HEK293 (cell line): ENCODE data around the gene SLC6A16.

ENCODE experiments used
- CTCF ChIA-PET: fragments of 350-600 bp; formaldehyde crosslinking; extraction: SDS; loops from one replicate; lab custom pipeline; 2021; ENCODE audit warnings: antibody characterized with exemption; lab: Yijun Ruan, JAX
- POLR2A ChIA-PET: fragments of 300-600 bp; formaldehyde crosslinking; extraction: SDS; loops from one replicate; lab custom pipeline; 2020; ENCODE audit warnings: antibody characterized with exemption, inconsistent platforms; lab: Yijun Ruan, JAX
- H3K27ac ChIP-seq: fragments of 200-500 bp; sonication (Bioruptor generic); 2 replicates; pipeline ENCODE4 v1.5.1; 2014; ENCODE audit warnings: low read depth, low read length, control low read depth, inconsistent platforms; ENCODE audit errors: extremely low read depth
- H3K36me3 ChIP-seq, 2 experiments: fragments of 200-500 bp in 1 of 2; sonication (Bioruptor generic) in 1 of 2; 1 replicate in 1 of 2; 2 replicates in 1 of 2; pipeline ENCODE4 v1.5.1; 2014 to 2017; ENCODE audit warnings: inconsistent platforms in 2 of 2, low read length in 2 of 2; ENCODE audit not compliant: control insufficient read depth in 2 of 2, insufficient read depth in 1 of 2
- H3K4me1 ChIP-seq: fragments of 200-500 bp; sonication (Bioruptor generic); 2 replicates; pipeline ENCODE4 v1.5.1; 2014; ENCODE audit warnings: mild to moderate bottlenecking, low read length, inconsistent platforms; ENCODE audit not compliant: control insufficient read depth, insufficient read depth
- H3K4me3 ChIP-seq: 2 replicates; pipeline ENCODE4 v1.5.1; 2011; ENCODE audit warnings: low read depth, mild to moderate bottlenecking, control low read depth, low read length, moderate library complexity
- H3K9me3 ChIP-seq: fragments of 200-500 bp; sonication (Bioruptor generic); 2 replicates; pipeline ENCODE4 v1.5.1; 2014; ENCODE audit warnings: low read depth, low read length, inconsistent platforms; ENCODE audit not compliant: control insufficient read depth, insufficient read depth
- GLI4 ChIP-seq: fragments of 450-650 bp; formaldehyde crosslinking; IDR thresholded peaks from 2 replicates; pipeline ENCODE4 v1.5.1; 2016; ENCODE audit warnings: missing biosample characterization, missing genetic modification characterization
- KLF9 ChIP-seq: fragments of 450-650 bp; formaldehyde crosslinking; IDR thresholded peaks from 2 replicates; pipeline ENCODE4 v1.5.1; 2016; ENCODE audit warnings: missing biosample characterization, missing genetic modification characterization, low read depth
- PATZ1 ChIP-seq: fragments of 450-650 bp; formaldehyde crosslinking; IDR thresholded peaks from 2 replicates; pipeline ENCODE4 v1.5.1; 2016; ENCODE audit warnings: missing biosample characterization, missing genetic modification characterization
- SETDB1 ChIP-seq: IDR thresholded peaks from one replicate; pipeline ENCODE4 v1.6.1; 2017; ENCODE audit warnings: mild to moderate bottlenecking, low read length, moderate library complexity, mixed read lengths; ENCODE audit not compliant: insufficient read length
- YY1 ChIP-seq: fragments of 450-650 bp; formaldehyde crosslinking; IDR thresholded peaks from 2 replicates; pipeline ENCODE4 v1.5.1; 2018; ENCODE audit warnings: missing biosample characterization, missing genetic modification characterization
- ZNF10 ChIP-seq: fragments of 450-650 bp; formaldehyde crosslinking; IDR thresholded peaks from 2 replicates; pipeline ENCODE4 v1.5.1; 2017; ENCODE audit warnings: missing biosample characterization, missing genetic modification characterization
- ZNF114 ChIP-seq: fragments of 450-650 bp; formaldehyde crosslinking; IDR thresholded peaks from 2 replicates; pipeline ENCODE4 v1.5.0; 2017; ENCODE audit warnings: missing biosample characterization, missing genetic modification characterization
- ZNF121 ChIP-seq: fragments of 450-650 bp; formaldehyde crosslinking; IDR thresholded peaks from 2 replicates; pipeline ENCODE4 v1.5.1; 2016; ENCODE audit warnings: missing biosample characterization, missing genetic modification characterization
- ZNF155 ChIP-seq: fragments of 450-650 bp; formaldehyde crosslinking; IDR thresholded peaks from 2 replicates; pipeline ENCODE4 v1.5.1; 2016; ENCODE audit warnings: missing biosample characterization, missing genetic modification characterization
- ZNF175 ChIP-seq: fragments of 450-650 bp; formaldehyde crosslinking; IDR thresholded peaks from 2 replicates; pipeline ENCODE4 v1.5.1; 2016; ENCODE audit warnings: missing biosample characterization, missing genetic modification characterization
- ZNF239 ChIP-seq: fragments of 450-650 bp; formaldehyde crosslinking; IDR thresholded peaks from 2 replicates; pipeline ENCODE4 v1.5.1; 2016; ENCODE audit warnings: missing biosample characterization, missing genetic modification characterization
- ZNF248 ChIP-seq: fragments of 450-650 bp; formaldehyde crosslinking; IDR thresholded peaks from 2 replicates; pipeline ENCODE4 v1.5.1; 2017; ENCODE audit warnings: missing biosample characterization, missing genetic modification characterization
- ZNF292 ChIP-seq: fragments of 450-650 bp; formaldehyde crosslinking; IDR thresholded peaks from 2 replicates; pipeline ENCODE4 v1.5.1; 2016; ENCODE audit warnings: low read depth, missing biosample characterization, missing genetic modification characterization, borderline replicate concordance
- ZNF394 ChIP-seq: fragments of 450-650 bp; formaldehyde crosslinking; IDR thresholded peaks from 2 replicates; pipeline ENCODE4 v1.5.1; 2016; ENCODE audit warnings: missing biosample characterization, missing genetic modification characterization, mild to moderate bottlenecking, moderate library complexity, borderline replicate concordance
- ZNF518A ChIP-seq: fragments of 450-650 bp; formaldehyde crosslinking; conservative IDR thresholded peaks from 2 replicates; pipeline ENCODE4 v1.5.1; 2016; ENCODE audit warnings: low read depth, missing biosample characterization, missing genetic modification characterization
- ZNF548 ChIP-seq: fragments of 450-650 bp; formaldehyde crosslinking; IDR thresholded peaks from 2 replicates; pipeline ENCODE4 v1.5.1; 2016; ENCODE audit warnings: missing biosample characterization, missing genetic modification characterization
- ZNF585B ChIP-seq: fragments of 450-650 bp; formaldehyde crosslinking; IDR thresholded peaks from 2 replicates; pipeline ENCODE4 v1.5.1; 2016; ENCODE audit warnings: missing biosample characterization, missing genetic modification characterization
- ZNF626 ChIP-seq: fragments of 450-650 bp; sonication (Bioruptor Pico); formaldehyde crosslinking; IDR thresholded peaks from 2 replicates; pipeline ENCODE4 v1.5.1; 2018; ENCODE audit warnings: missing biosample characterization, missing genetic modification characterization, inconsistent platforms
- TF ChIP-seq, protein P1 (sequence below): fragments of 450-650 bp; formaldehyde crosslinking; IDR thresholded peaks from 2 replicates; pipeline ENCODE4 v1.5.1; 2016; ENCODE audit warnings: missing biosample characterization, missing genetic modification characterization
- TF ChIP-seq, protein P2 (sequence below): fragments of 450-650 bp; formaldehyde crosslinking; IDR thresholded peaks from 2 replicates; pipeline ENCODE4 v1.5.1; 2016; ENCODE audit warnings: missing biosample characterization, missing genetic modification characterization
- TF ChIP-seq, protein P3 (sequence below): fragments of 450-650 bp; IDR thresholded peaks from 2 replicates; pipeline ENCODE4 v1.5.1; 2018; ENCODE audit warnings: missing biosample characterization, missing genetic modification characterization

Gene SLC6A16

DNA sequence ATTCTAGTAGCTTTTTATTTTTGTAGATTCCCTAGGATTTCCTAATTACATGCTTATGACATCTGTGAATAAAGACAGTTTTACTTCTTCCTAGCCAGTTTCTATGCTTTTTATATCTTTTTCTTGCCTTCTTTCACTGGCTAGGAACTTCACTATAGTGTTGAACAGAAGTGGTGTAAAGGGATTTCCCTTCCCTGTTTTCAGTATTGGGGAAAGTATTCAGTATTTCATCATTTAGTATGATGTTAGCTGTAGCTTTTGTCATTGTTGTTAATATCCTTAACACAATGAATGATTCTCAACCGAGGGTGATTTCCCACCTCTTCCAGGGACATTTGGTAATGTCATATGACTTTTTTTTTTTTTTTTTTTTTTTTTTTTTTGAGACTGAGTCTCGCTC is 77.3 kb downstream of the SLC6A16 start (continued):
- TF ChIP-seq ZNF626 (tag by site-specific recombination) (no peak), ZNF248 (no peak), PATZ1 (tag by site-specific recombination) (no peak), ZNF121 (tag by site-specific recombination) (no peak), ZNF239 (tag by site-specific recombination) (no peak)
- TF ChIP-seq, all 188 proteins: peak for 0

- TF ChIP-seq, protein P1, sequence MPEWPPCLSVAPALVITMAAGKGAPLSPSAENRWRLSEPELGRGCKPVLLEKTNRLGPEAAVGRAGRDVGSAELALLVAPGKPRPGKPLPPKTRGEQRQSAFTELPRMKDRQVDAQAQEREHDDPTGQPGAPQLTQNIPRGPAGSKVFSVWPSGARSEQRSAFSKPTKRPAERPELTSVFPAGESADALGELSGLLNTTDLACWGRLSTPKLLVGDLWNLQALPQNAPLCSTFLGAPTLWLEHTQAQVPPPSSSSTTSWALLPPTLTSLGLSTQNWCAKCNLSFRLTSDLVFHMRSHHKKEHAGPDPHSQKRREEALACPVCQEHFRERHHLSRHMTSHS (tag by site-specific recombination), result no peak
- no peak for TF ChIP-seq YY1 (tag by site-specific recombination)
- TF ChIP-seq KLF9, result no peak
- TF ChIP-seq ZNF585B (tag by site-specific recombination), result no peak
- TF ChIP-seq ZNF292 (tag by site-specific recombination), result no peak
- TF ChIP-seq ZNF114 (tag by site-specific recombination), result no peak
- no peak for TF ChIP-seq SETDB1
- no peak for TF ChIP-seq ZNF518A
- TF ChIP-seq, protein P2, sequence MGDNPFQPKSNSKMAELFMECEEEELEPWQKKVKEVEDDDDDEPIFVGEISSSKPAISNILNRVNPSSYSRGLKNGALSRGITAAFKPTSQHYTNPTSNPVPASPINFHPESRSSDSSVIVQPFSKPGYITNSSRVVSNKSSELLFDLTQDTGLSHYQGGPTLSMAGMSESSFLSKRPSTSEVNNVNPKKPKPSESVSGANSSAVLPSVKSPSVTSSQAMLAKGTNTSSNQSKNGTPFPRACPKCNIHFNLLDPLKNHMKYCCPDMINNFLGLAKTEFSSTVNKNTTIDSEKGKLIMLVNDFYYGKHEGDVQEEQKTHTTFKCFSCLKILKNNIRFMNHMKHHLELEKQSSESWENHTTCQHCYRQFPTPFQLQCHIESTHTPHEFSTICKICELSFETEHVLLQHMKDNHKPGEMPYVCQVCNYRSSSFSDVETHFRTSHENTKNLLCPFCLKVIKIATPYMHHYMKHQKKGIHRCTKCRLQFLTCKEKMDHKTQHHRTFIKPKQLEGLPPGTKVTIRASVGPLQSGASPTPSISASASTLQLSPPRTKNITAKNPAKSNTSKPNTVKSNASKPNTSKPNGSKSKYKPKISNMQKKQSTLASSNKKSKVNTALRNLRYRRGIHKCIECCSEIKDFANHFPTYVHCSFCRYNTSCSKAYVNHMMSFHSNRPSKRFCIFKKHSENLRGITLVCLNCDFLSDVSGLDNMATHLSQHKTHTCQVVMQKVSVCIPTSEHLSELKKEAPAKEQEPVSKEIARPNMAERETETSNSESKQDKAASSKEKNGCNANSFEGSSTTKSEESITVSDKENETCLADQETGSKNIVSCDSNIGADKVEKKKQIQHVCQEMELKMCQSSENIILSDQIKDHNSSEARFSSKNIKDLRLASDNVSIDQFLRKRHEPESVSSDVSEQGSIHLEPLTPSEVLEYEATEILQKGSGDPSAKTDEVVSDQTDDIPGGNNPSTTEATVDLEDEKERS (tag by site-specific recombination), result no peak
- TF ChIP-seq ZNF548, result no peak
- no peak for TF ChIP-seq GLI4 (tag by site-specific recombination)
- no peak for TF ChIP-seq ZNF155 (tag by site-specific recombination)
- TF ChIP-seq ZNF394 (tag by site-specific recombination), result no peak
- TF ChIP-seq, protein P3, sequence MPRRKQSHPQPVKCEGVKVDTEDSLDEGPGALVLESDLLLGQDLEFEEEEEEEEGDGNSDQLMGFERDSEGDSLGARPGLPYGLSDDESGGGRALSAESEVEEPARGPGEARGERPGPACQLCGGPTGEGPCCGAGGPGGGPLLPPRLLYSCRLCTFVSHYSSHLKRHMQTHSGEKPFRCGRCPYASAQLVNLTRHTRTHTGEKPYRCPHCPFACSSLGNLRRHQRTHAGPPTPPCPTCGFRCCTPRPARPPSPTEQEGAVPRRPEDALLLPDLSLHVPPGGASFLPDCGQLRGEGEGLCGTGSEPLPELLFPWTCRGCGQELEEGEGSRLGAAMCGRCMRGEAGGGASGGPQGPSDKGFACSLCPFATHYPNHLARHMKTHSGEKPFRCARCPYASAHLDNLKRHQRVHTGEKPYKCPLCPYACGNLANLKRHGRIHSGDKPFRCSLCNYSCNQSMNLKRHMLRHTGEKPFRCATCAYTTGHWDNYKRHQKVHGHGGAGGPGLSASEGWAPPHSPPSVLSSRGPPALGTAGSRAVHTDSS (tag by site-specific recombination), result no peak
- TF ChIP-seq ZNF175 (tag by site-specific recombination), result no peak
- no peak for TF ChIP-seq ZNF10
- CTCF ChIA-PET, result interaction anchor here (0.6 to 2.2 kb wide), 6 partner anchors 19 to 129 kb away, joined by 3 to 11 read pairs (median 4); no protein-coding TSS in a partner anchor
Measured at GRCh38 chr19:49244256-49244655, 80.7 kb downstream of the SLC6A16 start.

More at GRCh38 chr19:49244256-49244655, 80.7 kb downstream of the SLC6A16 start:
- H3K9me3 ChIP-seq, result no peaks in the 10 kb centered on the region
- H3K27ac ChIP-seq, result no peak overlapping the region
- no peak overlapping the region for H3K4me3 ChIP-seq
- POLR2A ChIA-PET, result no interaction called here
- no peaks in the 10 kb centered on the region for H3K36me3 ChIP-seq
- H3K4me1 ChIP-seq, result no peaks in the 10 kb centered on the region; the same call in 1 of the 2 replicates
